SH-SY5Y (cell line): ENCODE data around the gene FXYD7.

Experiments
- GATA2 ChIP-seq: IDR thresholded peaks from 2 replicates; pipeline ENCODE4 v1.6.1; 2011; ENCODE audit warnings: mild to moderate bottlenecking, low read depth, low read length
- GATA3 ChIP-seq: IDR thresholded peaks from 2 replicates; pipeline ENCODE4 v1.6.1; 2011; ENCODE audit warnings: low read depth, mild to moderate bottlenecking, low read length, moderate library complexity

- TF ChIP-seq GATA2, result no peak
- TF ChIP-seq GATA3, result no peak
These were observed 34.3 kb upstream of the FXYD7 start for GRCh38 chr19:35108730-35109129.
